Measurements from ENCODE around the gene KCNQ1. TPM values are rescaled to one million over a fixed set of nuclear protein-coding genes. Genes with fewer than 3 reads are reported as not detected.

KCNQ1 gene
- total RNA-seq, 1 experiment from 2014 or later: 2.5 TPM

DNA sequence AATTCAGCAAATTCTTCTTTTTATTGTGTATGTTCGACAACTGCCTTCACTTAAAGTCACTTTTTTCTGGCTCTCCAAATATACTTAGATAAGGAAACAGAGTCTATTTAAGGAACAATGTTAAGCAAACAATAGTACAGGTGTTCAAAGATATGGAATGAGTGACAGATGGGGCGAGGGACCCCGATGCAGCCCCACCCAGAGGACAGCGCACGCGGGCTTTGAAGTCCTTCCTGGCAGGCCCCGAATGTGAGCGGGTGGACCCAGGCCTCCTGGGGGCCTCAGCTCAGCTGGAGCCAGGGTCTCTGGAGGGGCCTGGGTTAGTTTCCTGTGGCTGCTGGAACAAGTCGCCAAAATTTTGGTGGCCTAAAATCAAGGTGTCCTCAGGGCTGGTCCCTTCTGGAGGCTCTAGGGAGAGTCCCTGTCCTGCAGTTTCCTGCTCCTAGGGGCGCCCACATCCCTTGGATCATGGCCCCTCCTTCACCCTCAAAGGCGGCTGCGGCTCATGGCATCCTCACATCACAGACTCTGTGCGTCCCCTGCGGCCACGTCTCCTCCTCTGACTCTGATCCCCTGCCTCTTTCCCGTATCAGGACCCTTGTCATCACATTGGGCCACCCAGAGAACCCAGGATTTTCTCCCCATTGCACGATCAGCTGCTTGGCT, 295.6 kb downstream of the KCNQ1 start:
- Mint-ChIP-seq H3K4me3 (no peak overlapping the region), H3K27ac (no peak overlapping the region), H3K36me3 (no peaks in the 10 kb centered on the region), H3K27me3 (ENCODE audit: low read depth) (peaks cover 64% of the 10 kb centered on the region), H3K9me3 (no peaks in the 10 kb centered on the region), H3K4me1 (no peaks in the 10 kb centered on the region)
- ChIA-PET CTCF (no interaction called here), POLR2A (no interaction called here)
- ATAC-seq (no peak), DNase-seq (ENCODE audit: low spot score) (no peak)
- no peak for TF ChIP-seq ESRRA (CRISPR knock-in tag; IDR thresholded peaks at IDR 0.05; ENCODE audit: borderline replicate concordance)
- TF ChIP-seq, protein P1, sequence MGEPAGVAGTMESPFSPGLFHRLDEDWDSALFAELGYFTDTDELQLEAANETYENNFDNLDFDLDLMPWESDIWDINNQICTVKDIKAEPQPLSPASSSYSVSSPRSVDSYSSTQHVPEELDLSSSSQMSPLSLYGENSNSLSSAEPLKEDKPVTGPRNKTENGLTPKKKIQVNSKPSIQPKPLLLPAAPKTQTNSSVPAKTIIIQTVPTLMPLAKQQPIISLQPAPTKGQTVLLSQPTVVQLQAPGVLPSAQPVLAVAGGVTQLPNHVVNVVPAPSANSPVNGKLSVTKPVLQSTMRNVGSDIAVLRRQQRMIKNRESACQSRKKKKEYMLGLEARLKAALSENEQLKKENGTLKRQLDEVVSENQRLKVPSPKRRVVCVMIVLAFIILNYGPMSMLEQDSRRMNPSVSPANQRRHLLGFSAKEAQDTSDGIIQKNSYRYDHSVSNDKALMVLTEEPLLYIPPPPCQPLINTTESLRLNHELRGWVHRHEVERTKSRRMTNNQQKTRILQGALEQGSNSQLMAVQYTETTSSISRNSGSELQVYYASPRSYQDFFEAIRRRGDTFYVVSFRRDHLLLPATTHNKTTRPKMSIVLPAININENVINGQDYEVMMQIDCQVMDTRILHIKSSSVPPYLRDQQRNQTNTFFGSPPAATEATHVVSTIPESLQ (CRISPR knock-in tag; IDR thresholded peaks at IDR 0.05): no peak
- TF ChIP-seq, protein P2, sequence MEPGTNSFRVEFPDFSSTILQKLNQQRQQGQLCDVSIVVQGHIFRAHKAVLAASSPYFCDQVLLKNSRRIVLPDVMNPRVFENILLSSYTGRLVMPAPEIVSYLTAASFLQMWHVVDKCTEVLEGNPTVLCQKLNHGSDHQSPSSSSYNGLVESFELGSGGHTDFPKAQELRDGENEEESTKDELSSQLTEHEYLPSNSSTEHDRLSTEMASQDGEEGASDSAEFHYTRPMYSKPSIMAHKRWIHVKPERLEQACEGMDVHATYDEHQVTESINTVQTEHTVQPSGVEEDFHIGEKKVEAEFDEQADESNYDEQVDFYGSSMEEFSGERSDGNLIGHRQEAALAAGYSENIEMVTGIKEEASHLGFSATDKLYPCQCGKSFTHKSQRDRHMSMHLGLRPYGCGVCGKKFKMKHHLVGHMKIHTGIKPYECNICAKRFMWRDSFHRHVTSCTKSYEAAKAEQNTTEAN (CRISPR knock-in tag; IDR thresholded peaks at IDR 0.05): no peak
- TF ChIP-seq RORB (CRISPR knock-in tag; IDR thresholded peaks at IDR 0.05): no peak
- TF ChIP-seq, protein P3, sequence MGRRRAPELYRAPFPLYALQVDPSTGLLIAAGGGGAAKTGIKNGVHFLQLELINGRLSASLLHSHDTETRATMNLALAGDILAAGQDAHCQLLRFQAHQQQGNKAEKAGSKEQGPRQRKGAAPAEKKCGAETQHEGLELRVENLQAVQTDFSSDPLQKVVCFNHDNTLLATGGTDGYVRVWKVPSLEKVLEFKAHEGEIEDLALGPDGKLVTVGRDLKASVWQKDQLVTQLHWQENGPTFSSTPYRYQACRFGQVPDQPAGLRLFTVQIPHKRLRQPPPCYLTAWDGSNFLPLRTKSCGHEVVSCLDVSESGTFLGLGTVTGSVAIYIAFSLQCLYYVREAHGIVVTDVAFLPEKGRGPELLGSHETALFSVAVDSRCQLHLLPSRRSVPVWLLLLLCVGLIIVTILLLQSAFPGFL (CRISPR knock-in tag; IDR thresholded peaks at IDR 0.05; ENCODE audit: borderline replicate concordance): no peak
- TF ChIP-seq, protein P4, sequence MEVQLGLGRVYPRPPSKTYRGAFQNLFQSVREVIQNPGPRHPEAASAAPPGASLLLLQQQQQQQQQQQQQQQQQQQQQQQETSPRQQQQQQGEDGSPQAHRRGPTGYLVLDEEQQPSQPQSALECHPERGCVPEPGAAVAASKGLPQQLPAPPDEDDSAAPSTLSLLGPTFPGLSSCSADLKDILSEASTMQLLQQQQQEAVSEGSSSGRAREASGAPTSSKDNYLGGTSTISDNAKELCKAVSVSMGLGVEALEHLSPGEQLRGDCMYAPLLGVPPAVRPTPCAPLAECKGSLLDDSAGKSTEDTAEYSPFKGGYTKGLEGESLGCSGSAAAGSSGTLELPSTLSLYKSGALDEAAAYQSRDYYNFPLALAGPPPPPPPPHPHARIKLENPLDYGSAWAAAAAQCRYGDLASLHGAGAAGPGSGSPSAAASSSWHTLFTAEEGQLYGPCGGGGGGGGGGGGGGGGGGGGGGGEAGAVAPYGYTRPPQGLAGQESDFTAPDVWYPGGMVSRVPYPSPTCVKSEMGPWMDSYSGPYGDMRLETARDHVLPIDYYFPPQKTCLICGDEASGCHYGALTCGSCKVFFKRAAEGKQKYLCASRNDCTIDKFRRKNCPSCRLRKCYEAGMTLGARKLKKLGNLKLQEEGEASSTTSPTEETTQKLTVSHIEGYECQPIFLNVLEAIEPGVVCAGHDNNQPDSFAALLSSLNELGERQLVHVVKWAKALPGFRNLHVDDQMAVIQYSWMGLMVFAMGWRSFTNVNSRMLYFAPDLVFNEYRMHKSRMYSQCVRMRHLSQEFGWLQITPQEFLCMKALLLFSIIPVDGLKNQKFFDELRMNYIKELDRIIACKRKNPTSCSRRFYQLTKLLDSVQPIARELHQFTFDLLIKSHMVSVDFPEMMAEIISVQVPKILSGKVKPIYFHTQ (CRISPR knock-in tag; IDR thresholded peaks at IDR 0.05): no peak
- no peak for TF ChIP-seq EMX1 (CRISPR knock-in tag; IDR thresholded peaks at IDR 0.05)
- TF ChIP-seq, protein P5, sequence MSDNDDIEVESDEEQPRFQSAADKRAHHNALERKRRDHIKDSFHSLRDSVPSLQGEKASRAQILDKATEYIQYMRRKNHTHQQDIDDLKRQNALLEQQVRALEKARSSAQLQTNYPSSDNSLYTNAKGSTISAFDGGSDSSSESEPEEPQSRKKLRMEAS (CRISPR knock-in tag; IDR thresholded peaks at IDR 0.05): no peak

GRCh38 chr11:2741006-2741376, 296.2 kb downstream of the KCNQ1 start:
- no peaks in the 10 kb centered on the region for H3K4me1 Mint-ChIP-seq
- no peak for DNase-seq (ENCODE audit: low spot score)
- CTCF ChIA-PET: interaction anchor here (0.7 kb wide), 1 partner anchor 34 kb away, joined by 3 read pairs; no protein-coding TSS in a partner anchor
- H3K4me3 Mint-ChIP-seq: no peak overlapping the region
- no peaks in the 10 kb centered on the region for H3K9me3 Mint-ChIP-seq
- POLR2A ChIA-PET: no interaction called here
- H3K27ac Mint-ChIP-seq: no peak overlapping the region
- peaks cover 65% of the 10 kb centered on the region for H3K27me3 Mint-ChIP-seq (ENCODE audit: low read depth)
- ATAC-seq: no peak
- TF ChIP-seq, protein P1 (CRISPR knock-in tag; IDR thresholded peaks at IDR 0.05): no peak
- TF ChIP-seq SMAD4 (CRISPR knock-in tag; IDR thresholded peaks at IDR 0.05): no peak
- no peak for TF ChIP-seq TCF7 (CRISPR knock-in tag; IDR thresholded peaks at IDR 0.05; ENCODE audit: low read depth)
- TF ChIP-seq, protein P6, sequence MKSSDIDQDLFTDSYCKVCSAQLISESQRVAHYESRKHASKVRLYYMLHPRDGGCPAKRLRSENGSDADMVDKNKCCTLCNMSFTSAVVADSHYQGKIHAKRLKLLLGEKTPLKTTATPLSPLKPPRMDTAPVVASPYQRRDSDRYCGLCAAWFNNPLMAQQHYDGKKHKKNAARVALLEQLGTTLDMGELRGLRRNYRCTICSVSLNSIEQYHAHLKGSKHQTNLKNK (CRISPR knock-in tag; IDR thresholded peaks at IDR 0.05): no peak
- TF ChIP-seq MYBL2 (CRISPR knock-in tag; IDR thresholded peaks at IDR 0.05): no peak
- TF ChIP-seq OVOL2 (CRISPR knock-in tag; IDR thresholded peaks at IDR 0.05; ENCODE audit: borderline replicate concordance): no peak
- H3K36me3 Mint-ChIP-seq: no peaks in the 10 kb centered on the region

Data from WTC11 (cell line).